WTC11 (cell line): Measurements from ENCODE around the gene GSG1L2. TPM values are rescaled to one million over a fixed set of nuclear protein-coding genes. Genes with fewer than 3 reads are reported as not detected.

Source experiments
- ATAC-seq: fragments of 200-7000 bp; cut with Tn5 transposase; 2 replicates; pipeline ENCODE4 v1.10.0; 2021; ENCODE audit warnings: mild to moderate bottlenecking, moderate library complexity
- CTCF ChIA-PET: fragments of 300-600 bp; sonication (Branson Sonifier 250); formaldehyde crosslinking; loops from one replicate; lab custom pipeline; 2021; ENCODE audit warnings: antibody characterized with exemption; lab: Charles Lee
- POLR2A ChIA-PET: fragments of 350-600 bp; sonication (Branson Sonifier 250); formaldehyde crosslinking; loops from one replicate; lab custom pipeline; 2021; ENCODE audit warnings: antibody characterized with exemption; lab: Charles Lee
- DNase-seq: peaks from one replicate; pipeline ENCODE4 v3.0.0; 2021; ENCODE audit warnings: low spot score
- H3K27ac Mint-ChIP-seq: 2 replicates; pipeline ENCODE4 v1.8.0; 2021; ENCODE audit warnings: mixed read lengths
- H3K27me3 Mint-ChIP-seq: 2 replicates; pipeline ENCODE4 v1.8.0; 2021; ENCODE audit warnings: low read depth, mild to moderate bottlenecking, moderate library complexity, mixed read lengths
- H3K36me3 Mint-ChIP-seq: 2 replicates; pipeline ENCODE4 v1.8.0; 2021; ENCODE audit warnings: mixed read lengths
- H3K4me1 Mint-ChIP-seq: 2 replicates; pipeline ENCODE4 v1.8.0; 2022; ENCODE audit warnings: mixed read lengths
- H3K4me3 Mint-ChIP-seq: 2 replicates; pipeline ENCODE4 v1.8.0; 2021; ENCODE audit warnings: mild to moderate bottlenecking, moderate library complexity, mixed read lengths
- H3K9me3 Mint-ChIP-seq: 2 replicates; pipeline ENCODE4 v1.8.0; 2021; ENCODE audit warnings: mixed read lengths
- ATF1 ChIP-seq: sonication (generic); formaldehyde crosslinking; IDR thresholded peaks from 2 replicates; pipeline ENCODE4 v1.8.1; 2023; ENCODE audit warnings: mild to moderate bottlenecking, moderate library complexity, missing genetic modification reagents
- CBFB ChIP-seq: sonication (generic); formaldehyde crosslinking; IDR thresholded peaks from 2 replicates; pipeline ENCODE4 v1.8.1; 2022; ENCODE audit warnings: mild to moderate bottlenecking, low read depth, missing genetic modification reagents
- FOXJ3 ChIP-seq: sonication (generic); formaldehyde crosslinking; IDR thresholded peaks from 2 replicates; pipeline ENCODE4 v1.9.0; 2021; ENCODE audit warnings: missing genetic modification reagents, mild to moderate bottlenecking, borderline replicate concordance
- HMGA2 ChIP-seq: fragments of 250-450 bp; sonication (Bioruptor Pico); IDR thresholded peaks from 2 replicates; pipeline ENCODE4 v1.4.0; 2021; ENCODE audit warnings: mild to moderate bottlenecking, moderate library complexity
- IRF2 ChIP-seq: sonication (generic); formaldehyde crosslinking; IDR thresholded peaks from 2 replicates; pipeline ENCODE4 v1.8.0; 2022; ENCODE audit warnings: low read depth, missing genetic modification reagents, borderline replicate concordance
- NFYB ChIP-seq: sonication (generic); formaldehyde crosslinking; conservative IDR thresholded peaks from 2 replicates; pipeline ENCODE4 v1.8.0; 2022; ENCODE audit warnings: low read depth, missing genetic modification reagents
- NR1H2 ChIP-seq: sonication (generic); formaldehyde crosslinking; IDR thresholded peaks from 2 replicates; pipeline ENCODE4 v1.9.0; 2021; ENCODE audit warnings: mild to moderate bottlenecking, moderate library complexity, missing genetic modification reagents
- NR2C2 ChIP-seq: sonication (generic); formaldehyde crosslinking; IDR thresholded peaks from 2 replicates; pipeline ENCODE4 v1.8.0; 2022; ENCODE audit warnings: mild to moderate bottlenecking, missing genetic modification reagents
- NR3C1 ChIP-seq: sonication (generic); formaldehyde crosslinking; conservative IDR thresholded peaks from 2 replicates; pipeline ENCODE4 v1.8.1; 2023; ENCODE audit warnings: low read depth, mild to moderate bottlenecking, missing genetic modification reagents
- ZNF317 ChIP-seq: sonication (generic); formaldehyde crosslinking; IDR thresholded peaks from 2 replicates; pipeline ENCODE4 v1.8.1; 2023; ENCODE audit warnings: low read depth, mild to moderate bottlenecking, moderate library complexity, missing genetic modification reagents, borderline replicate concordance
- ZNF396 ChIP-seq: fragments of 250-450 bp; sonication (Bioruptor Pico); IDR thresholded peaks from 2 replicates; pipeline ENCODE4 v1.8.0; 2021; ENCODE audit warnings: mild to moderate bottlenecking, moderate library complexity, borderline replicate concordance
- total RNA-seq: library from RNA; stranded (reverse); gene quantifications from 3 replicates; pipeline ENCODE4 v1.2.3, GENCODE V29; 2021
- TF ChIP-seq, protein P1 (sequence below): fragments of 250-450 bp; sonication (Bioruptor Pico); IDR thresholded peaks from 2 replicates; pipeline ENCODE4 v1.8.0; 2021; ENCODE audit warnings: mild to moderate bottlenecking
- TF ChIP-seq, protein P2 (sequence below): fragments of 200-600 bp; IDR thresholded peaks from 2 replicates; pipeline ENCODE4 v1.8.0; 2022; ENCODE audit warnings: antibody characterized with exemption
- TF ChIP-seq, protein P3 (sequence below): sonication (generic); formaldehyde crosslinking; IDR thresholded peaks from 2 replicates; pipeline ENCODE4 v1.8.1; 2023; ENCODE audit warnings: mild to moderate bottlenecking, missing genetic modification reagents, moderate library complexity
- TF ChIP-seq, protein P4 (sequence below): fragments of 250-450 bp; sonication (Bioruptor Pico); IDR thresholded peaks from 2 replicates; pipeline ENCODE4 v1.9.0; 2021; ENCODE audit warnings: mild to moderate bottlenecking
- TF ChIP-seq, protein P5 (sequence below): sonication (generic); formaldehyde crosslinking; IDR thresholded peaks from 2 replicates; pipeline ENCODE4 v1.8.1; 2022; ENCODE audit warnings: mild to moderate bottlenecking, moderate library complexity, missing genetic modification reagents
- TF ChIP-seq, protein P6 (sequence below): sonication (generic); formaldehyde crosslinking; IDR thresholded peaks from 2 replicates; pipeline ENCODE4 v1.8.1; 2022; ENCODE audit warnings: missing genetic modification reagents, borderline replicate concordance
- TF ChIP-seq, protein P7 (sequence below): sonication (generic); formaldehyde crosslinking; IDR thresholded peaks from 2 replicates; pipeline ENCODE4 v1.8.1; 2022; ENCODE audit warnings: low read depth, mild to moderate bottlenecking, moderate library complexity, missing genetic modification reagents, borderline replicate concordance
- TF ChIP-seq, protein P8 (sequence below): sonication (generic); formaldehyde crosslinking; IDR thresholded peaks from 2 replicates; pipeline ENCODE4 v1.8.0; 2022; ENCODE audit warnings: mild to moderate bottlenecking, missing genetic modification reagents

GSG1L2 gene
- total RNA-seq, 1 experiment from 2014 or later, result not detected

DNA sequence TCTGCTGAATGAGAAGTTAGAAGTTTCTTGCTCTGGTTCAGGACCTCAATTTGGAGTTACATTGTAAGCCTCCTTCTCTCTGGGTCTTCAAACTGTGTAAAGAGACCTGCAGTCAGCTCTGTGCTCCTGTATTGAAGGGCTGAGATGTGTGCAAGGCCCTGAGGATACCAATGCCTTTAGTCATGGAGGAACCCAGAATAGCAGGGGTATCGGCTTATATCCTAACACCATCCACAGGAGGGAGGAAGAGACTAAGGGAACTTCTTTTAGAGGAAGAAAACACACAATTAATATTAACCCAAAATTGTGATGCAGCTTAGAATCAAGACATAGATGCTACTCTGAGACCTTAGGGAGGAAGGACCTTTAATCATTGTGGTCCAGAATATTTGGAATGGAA, 40.3 kb upstream of the GSG1L2 start (continued):
- TF ChIP-seq, protein P1, sequence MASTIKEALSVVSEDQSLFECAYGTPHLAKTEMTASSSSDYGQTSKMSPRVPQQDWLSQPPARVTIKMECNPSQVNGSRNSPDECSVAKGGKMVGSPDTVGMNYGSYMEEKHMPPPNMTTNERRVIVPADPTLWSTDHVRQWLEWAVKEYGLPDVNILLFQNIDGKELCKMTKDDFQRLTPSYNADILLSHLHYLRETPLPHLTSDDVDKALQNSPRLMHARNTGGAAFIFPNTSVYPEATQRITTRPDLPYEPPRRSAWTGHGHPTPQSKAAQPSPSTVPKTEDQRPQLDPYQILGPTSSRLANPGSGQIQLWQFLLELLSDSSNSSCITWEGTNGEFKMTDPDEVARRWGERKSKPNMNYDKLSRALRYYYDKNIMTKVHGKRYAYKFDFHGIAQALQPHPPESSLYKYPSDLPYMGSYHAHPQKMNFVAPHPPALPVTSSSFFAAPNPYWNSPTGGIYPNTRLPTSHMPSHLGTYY (CRISPR knock-in tag), result no peak
- TF ChIP-seq HMGA2 (CRISPR knock-in tag) (no peak), ATF1 (no peak)
- TF ChIP-seq, protein P2, sequence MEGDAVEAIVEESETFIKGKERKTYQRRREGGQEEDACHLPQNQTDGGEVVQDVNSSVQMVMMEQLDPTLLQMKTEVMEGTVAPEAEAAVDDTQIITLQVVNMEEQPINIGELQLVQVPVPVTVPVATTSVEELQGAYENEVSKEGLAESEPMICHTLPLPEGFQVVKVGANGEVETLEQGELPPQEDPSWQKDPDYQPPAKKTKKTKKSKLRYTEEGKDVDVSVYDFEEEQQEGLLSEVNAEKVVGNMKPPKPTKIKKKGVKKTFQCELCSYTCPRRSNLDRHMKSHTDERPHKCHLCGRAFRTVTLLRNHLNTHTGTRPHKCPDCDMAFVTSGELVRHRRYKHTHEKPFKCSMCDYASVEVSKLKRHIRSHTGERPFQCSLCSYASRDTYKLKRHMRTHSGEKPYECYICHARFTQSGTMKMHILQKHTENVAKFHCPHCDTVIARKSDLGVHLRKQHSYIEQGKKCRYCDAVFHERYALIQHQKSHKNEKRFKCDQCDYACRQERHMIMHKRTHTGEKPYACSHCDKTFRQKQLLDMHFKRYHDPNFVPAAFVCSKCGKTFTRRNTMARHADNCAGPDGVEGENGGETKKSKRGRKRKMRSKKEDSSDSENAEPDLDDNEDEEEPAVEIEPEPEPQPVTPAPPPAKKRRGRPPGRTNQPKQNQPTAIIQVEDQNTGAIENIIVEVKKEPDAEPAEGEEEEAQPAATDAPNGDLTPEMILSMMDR, result no peak

DNA sequence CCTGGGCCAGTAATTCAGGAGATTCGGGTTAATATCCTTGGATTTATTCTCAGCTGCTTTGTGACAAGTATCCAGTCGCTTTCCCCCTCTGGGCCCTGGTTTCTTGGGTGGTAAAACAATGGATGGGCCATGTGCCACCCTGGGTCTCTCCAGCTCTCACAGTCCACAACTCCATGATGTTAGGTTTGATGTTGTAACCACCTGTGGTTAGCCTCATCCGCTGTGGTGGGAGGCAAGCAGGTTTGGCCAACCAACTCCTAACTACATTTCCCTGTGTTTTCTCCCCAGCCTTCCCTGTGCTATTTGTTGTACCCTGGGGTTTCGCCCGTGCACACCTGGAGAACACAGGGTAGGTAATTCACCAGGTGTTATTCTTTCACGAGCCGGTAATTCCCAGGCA, 39.0 kb upstream of the GSG1L2 start:
- H3K9me3 Mint-ChIP-seq, result peaks cover 38% of the 10 kb centered on the region
- ATAC-seq, result no peak
- CTCF ChIA-PET, result no interaction called here
- POLR2A ChIA-PET, result interaction anchor here (0.6 kb wide), 1 partner anchor 1021 kb away, joined by 3 read pairs; no protein-coding TSS in a partner anchor
- TF ChIP-seq, protein P3, sequence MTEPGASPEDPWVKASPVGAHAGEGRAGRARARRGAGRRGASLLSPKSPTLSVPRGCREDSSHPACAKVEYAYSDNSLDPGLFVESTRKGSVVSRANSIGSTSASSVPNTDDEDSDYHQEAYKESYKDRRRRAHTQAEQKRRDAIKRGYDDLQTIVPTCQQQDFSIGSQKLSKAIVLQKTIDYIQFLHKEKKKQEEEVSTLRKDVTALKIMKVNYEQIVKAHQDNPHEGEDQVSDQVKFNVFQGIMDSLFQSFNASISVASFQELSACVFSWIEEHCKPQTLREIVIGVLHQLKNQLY (CRISPR knock-in tag), result no peak
- no peak for TF ChIP-seq ATF1
- TF ChIP-seq, protein P4, sequence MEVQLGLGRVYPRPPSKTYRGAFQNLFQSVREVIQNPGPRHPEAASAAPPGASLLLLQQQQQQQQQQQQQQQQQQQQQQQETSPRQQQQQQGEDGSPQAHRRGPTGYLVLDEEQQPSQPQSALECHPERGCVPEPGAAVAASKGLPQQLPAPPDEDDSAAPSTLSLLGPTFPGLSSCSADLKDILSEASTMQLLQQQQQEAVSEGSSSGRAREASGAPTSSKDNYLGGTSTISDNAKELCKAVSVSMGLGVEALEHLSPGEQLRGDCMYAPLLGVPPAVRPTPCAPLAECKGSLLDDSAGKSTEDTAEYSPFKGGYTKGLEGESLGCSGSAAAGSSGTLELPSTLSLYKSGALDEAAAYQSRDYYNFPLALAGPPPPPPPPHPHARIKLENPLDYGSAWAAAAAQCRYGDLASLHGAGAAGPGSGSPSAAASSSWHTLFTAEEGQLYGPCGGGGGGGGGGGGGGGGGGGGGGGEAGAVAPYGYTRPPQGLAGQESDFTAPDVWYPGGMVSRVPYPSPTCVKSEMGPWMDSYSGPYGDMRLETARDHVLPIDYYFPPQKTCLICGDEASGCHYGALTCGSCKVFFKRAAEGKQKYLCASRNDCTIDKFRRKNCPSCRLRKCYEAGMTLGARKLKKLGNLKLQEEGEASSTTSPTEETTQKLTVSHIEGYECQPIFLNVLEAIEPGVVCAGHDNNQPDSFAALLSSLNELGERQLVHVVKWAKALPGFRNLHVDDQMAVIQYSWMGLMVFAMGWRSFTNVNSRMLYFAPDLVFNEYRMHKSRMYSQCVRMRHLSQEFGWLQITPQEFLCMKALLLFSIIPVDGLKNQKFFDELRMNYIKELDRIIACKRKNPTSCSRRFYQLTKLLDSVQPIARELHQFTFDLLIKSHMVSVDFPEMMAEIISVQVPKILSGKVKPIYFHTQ, result no peak
- no peak for TF ChIP-seq FOXJ3 (CRISPR knock-in tag)
- TF ChIP-seq, protein P5, sequence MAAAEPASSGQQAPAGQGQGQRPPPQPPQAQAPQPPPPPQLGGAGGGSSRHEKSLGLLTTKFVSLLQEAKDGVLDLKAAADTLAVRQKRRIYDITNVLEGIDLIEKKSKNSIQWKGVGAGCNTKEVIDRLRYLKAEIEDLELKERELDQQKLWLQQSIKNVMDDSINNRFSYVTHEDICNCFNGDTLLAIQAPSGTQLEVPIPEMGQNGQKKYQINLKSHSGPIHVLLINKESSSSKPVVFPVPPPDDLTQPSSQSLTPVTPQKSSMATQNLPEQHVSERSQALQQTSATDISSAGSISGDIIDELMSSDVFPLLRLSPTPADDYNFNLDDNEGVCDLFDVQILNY (CRISPR knock-in tag), result no peak
- no peak for TF ChIP-seq NR1H2 (CRISPR knock-in tag)
- TF ChIP-seq ZNF317, result no peak
- no peak for TF ChIP-seq IRF2 (CRISPR knock-in tag)
- TF ChIP-seq, protein P6, sequence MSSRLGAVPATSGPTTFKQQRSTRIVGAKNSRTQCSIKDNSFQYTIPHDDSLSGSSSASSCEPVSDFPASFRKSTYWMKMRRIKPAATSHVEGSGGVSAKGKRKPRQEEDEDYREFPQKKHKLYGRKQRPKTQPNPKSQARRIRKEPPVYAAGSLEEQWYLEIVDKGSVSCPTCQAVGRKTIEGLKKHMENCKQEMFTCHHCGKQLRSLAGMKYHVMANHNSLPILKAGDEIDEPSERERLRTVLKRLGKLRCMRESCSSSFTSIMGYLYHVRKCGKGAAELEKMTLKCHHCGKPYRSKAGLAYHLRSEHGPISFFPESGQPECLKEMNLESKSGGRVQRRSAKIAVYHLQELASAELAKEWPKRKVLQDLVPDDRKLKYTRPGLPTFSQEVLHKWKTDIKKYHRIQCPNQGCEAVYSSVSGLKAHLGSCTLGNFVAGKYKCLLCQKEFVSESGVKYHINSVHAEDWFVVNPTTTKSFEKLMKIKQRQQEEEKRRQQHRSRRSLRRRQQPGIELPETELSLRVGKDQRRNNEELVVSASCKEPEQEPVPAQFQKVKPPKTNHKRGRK (CRISPR knock-in tag), result no peak
- no peak for TF ChIP-seq NR2C2 (CRISPR knock-in tag)
- TF ChIP-seq, protein P7, sequence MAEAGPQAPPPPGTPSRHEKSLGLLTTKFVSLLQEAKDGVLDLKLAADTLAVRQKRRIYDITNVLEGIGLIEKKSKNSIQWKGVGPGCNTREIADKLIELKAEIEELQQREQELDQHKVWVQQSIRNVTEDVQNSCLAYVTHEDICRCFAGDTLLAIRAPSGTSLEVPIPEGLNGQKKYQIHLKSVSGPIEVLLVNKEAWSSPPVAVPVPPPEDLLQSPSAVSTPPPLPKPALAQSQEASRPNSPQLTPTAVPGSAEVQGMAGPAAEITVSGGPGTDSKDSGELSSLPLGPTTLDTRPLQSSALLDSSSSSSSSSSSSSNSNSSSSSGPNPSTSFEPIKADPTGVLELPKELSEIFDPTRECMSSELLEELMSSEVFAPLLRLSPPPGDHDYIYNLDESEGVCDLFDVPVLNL (CRISPR knock-in tag), result no peak
- TF ChIP-seq CBFB (CRISPR knock-in tag), result no peak
- no peak for TF ChIP-seq NR3C1 (CRISPR knock-in tag)
- TF ChIP-seq, protein P8, sequence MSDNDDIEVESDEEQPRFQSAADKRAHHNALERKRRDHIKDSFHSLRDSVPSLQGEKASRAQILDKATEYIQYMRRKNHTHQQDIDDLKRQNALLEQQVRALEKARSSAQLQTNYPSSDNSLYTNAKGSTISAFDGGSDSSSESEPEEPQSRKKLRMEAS, result no peak
- no peak for TF ChIP-seq NFYB (CRISPR knock-in tag)
- no peak for TF ChIP-seq ZNF396 (CRISPR knock-in tag)
- TF ChIP-seq, all 79 proteins: peak for 0
- Mint-ChIP-seq H3K27ac (no peak overlapping the region), H3K27me3 (no peaks in the 10 kb centered on the region; the same call in 1 of the 2 replicates), H3K4me1 (no peaks in the 10 kb centered on the region), H3K4me3 (no peak overlapping the region), H3K36me3 (0 out of 2 replicates have a peak, but pooled peaks cover 2% of the 10 kb centered on the region)
- no peak for DNase-seq
